ENCODE data around the gene SAMMSON.

SAMMSON gene

DNA sequence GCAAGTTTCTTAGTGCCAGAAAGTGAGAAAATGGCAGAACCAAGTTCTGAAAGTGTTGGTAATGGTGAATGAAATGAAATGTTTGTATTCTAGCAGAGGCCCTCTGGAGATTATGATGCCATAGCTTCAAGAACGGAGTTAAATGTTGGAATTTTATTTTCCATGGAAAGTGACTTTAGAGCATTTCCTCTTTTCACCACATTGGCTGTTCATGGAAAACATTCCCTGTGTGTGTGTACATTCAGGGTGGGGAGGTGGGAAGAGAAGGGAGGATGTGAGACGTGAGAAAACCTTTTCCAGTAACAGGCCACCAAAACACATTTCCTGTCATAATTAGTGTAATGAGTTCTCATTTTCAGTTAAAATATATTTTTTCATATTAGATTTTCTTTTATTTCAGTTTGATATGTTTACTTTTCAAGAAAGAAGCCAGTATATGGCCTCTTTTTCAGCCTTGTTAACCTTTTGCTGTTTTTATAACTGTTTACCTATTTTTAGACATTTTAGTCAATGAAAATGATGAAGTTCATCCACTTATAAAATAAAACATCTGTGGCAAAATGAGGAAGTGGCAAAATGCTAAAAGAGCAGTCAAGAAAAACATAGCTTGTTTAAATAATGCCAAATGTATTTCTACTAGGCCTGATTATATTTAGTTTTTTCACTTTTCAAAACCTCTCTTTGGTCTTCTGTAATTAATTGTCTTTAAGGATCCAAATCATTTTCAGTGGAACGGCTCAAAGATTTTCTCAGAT lies 21.6 kb downstream of the SAMMSON start:
- peak in 1 of 2 donors; percentile 46 for DNase-seq

DNA sequence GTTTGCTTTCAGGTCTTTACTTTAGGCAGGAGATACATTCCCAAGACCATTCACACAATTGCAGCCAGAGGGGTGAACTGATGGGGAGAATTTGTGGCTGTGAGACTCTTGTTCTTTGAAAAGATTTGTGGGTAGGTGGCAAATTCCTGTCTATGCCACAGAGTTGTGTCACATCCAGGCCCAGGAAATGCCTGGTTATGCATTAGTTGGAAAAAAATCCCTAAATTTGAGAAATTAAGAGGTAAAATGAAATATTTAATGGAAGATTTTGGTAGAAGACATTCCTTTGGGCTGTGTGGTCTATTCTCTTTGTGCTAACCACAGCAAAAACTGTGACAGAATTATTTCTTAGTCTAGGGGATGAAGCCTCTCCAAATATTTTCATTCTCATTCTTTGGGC lies 28.8 kb downstream of the SAMMSON start:
- DNase-seq: no peak

DNA sequence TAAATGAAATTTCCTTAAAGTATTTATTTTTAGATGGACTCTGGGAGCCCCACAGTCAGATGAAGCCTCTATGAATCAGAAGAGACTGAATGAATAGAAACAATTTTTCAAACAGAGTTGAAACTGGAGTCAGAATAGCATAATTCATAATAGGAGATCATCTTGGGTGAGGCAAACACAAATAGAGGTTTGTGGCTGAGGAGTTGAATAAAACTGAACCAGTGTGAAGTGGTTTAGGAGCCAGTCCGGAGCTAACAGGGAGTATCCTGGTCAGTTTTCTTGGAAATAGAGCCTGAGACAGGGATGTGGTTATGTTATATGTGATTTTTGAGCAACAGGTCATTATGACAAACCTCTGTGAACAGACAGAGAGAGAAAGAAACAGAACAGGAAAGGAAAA lies 39.2 kb downstream of the SAMMSON start:
- DNase-seq: no peak

DNA sequence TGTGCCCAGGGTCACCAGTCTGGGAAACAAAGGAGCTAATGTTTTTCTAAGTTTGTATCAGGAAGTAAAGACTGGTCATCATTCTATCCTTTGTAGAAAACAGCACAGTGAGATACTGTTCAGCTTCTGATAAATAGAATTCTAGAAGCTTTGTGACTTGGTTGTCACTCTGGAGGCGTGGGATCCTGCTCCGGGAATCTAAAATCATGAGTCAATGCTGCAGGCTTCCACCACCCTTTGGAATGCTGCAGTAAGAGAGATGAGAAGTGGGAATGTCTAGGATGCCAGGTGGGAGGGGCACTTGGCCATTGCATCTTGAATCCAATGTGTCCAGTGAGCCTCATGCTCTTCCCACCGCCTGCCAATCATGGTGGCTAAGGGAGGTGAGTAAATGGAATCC lies 40.9 kb downstream of the SAMMSON start:
- no peak for DNase-seq

DNA sequence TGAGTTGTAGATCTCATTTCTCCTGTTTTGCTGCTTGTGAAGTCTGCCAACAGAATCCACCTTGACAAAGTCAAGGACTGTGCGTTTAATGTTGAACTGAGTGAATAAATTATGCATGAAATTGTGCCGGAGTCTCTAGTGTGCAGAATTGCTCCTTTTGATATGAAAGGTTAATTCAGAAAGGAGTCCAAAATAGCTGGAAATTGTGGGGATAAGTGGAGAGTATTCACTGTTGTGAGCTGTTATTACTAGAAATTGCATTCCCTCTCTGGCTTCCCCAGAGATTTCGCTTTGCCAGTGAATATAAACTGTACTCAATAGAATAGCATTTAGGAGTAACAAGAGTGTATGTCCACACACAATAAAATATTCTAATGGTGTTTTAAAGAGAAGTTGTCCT lies 43.1 kb downstream of the SAMMSON start:
- DNase-seq: no peak

DNA sequence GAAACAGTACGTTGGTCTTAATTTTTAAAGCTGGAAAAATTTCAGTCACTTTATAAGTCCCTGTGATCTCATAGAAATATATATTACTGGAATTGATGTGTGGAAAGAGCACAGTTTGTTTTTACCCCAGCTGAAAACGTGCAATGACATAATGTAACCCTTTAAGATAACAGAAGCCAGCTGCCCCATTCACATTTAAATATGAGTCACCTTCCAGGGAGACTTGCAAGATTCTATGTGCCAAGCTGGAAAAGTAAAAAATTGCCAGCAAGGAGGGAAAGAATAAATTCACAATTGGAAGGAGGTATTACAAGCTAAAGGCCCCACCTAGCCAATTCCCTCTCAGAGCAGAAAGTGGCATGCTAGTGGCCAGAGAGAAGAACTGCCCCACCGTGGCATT lies 50.2 kb downstream of the SAMMSON start:
- DNase-seq: no peak

DNA sequence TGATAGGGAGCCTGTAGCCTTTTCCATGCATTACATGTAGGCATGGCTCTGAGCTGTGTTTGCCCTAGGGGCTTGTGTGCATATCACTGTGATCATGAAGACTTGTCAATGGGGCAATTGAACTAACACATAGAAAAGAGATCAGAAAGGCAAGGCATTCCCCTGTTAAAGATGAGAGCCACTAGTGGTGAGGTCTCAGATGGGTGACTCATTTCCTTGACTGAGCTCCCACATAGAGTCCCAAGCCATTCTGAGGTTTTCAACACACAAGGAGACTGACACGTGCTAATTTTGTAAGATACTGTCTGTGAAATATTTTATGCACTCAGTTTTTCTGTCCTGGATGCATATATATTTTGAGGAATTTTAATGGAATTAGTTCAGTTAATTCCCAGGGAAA lies 53.8 kb downstream of the SAMMSON start:
- DNase-seq: peak in 1 of 2 donors; percentile 12

DNA sequence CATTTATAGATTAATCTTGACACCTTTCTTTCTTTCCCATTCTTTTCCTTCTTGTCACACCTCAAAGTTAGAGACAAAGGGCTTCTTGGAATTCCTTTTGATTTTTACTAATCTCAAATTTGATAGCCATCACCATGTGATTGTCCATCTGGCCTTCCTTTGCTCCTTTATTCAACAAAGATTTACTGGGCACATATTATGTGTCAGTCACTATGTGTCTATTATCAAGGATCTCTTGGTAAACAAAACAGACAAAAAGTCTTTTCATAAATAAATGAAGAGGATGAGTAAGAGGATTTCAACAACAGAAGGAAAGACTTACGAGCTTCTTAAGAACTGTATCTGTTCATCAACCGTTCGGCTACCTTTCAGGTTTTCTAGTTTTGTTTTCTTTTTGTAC lies 56.5 kb downstream of the SAMMSON start:
- DNase-seq: no peak

DNA sequence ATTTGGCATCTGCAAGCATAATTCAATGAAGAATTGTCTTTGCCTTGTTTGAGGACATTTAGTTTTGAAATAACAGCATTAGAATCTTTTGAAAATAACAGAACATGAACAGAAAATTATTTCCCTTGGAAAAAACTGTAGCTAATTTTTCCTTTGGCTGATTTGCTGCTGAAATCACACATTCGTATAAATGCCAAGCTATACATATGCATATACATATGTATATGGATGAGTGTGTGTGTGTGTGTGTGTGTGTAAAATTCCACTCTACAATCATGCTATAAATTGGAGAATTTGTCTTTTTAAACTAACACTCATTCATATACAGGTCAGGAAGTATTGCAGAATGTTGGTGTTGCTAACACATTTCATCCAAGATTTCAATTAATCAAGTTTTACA lies 57.9 kb downstream of the SAMMSON start:
- DNase-seq: no peak

DNA sequence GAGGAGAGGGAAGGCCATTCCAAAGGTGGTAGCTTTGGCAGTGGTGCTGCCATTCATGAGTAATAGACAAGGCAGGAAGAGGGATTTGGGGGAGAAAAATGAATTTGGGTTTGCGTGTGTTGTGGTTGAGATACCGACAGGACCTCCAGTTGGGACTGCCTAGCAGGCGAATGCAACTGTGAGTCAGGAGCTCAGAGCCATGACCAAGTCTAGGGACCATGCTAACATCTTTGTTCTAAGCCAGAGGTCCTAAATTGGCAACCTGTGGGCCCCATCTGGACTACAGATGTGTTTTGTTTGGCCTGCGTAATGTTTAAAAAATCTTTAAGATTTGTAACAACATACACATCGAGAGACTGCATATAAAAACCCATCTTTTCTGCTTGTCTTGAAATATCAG lies 61.6 kb downstream of the SAMMSON start:
- no peak for DNase-seq

DNA sequence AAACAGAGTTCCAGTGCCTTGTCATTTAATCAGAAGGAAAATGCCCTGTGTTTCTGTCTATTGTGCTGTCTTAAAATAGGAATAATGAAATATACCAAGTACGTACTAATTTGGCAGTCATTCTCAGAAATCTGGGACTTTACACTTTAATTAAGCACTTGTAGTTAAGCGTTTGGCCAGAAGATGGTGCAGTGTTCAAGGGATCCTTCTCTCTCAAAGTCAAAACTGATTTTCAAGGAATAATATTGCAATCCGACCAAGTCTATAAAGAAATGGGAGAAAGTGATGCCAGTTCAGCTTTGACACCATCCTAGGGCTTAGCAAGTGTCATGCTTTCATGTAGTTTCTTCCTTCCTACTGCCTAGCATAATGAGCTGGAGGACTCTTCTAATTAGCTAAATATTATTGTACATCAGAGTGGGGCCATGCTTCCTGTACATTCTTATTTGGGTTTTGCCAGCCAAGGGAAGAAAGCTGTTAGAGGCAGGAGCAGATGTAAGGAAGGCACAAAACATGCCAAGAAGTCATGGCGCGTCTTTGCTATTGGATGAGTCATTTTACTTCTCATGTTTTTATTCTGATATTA lies 64.8 kb downstream of the SAMMSON start:
- DNase-seq: peak in 1 of 2 donors; percentile 2

DNA sequence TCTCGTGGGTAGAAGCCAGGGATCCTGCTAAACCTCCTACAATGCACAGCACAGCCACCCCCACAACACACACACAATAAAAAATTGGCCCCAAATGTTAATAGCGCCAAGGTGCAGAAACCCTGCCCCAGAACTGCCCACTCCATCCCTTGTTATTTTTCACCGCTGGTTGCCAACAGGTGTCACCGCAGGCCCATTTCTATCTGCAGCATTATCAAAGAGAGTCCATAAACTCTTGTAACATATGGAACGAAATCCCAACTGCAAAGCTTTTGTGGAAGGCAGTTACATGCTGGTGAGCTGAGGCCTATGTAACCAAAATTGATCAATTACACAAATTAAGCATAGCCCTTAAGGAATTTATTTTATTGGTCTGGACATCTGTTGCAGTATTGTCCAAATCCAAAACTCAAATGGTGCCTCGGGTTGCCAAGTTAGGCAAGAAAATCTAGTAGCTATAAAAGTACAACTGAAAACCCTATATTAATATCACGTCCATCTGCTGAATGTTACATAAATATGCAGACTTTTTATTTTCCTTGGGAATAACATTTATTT lies 66.2 kb downstream of the SAMMSON start:
- DNase-seq: no peak

DNA sequence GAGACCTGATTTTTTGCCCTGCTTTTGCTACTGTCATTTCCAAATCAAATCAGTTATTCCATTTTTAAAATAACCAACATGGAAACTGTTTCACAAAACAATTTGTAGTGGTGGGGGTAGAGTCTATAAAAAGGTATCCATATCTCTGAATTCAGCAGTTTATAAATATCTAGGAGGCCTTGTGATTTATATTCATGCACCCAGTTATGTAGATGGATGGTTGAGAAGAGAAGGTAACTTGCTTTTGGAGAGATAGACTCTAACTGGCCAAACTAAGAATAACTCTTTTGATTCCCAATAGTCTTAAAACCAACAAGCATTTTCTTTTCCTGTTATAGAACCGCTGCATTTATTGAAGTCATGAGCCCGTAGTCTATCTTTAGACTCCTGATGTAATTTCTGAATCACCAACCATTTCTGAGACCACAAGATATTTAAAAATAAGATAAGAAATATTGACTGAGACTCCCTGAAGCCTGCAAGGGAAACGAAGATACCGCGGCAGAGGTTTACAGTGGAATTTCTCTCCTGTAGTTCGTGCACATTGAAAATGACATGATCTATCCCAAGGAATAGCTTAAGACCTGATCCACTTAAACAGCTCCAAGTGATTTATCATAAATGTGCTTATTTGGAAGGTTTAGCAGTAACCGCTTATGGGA lies 68.5 kb downstream of the SAMMSON start:
- DNase-seq: no peak

DNA sequence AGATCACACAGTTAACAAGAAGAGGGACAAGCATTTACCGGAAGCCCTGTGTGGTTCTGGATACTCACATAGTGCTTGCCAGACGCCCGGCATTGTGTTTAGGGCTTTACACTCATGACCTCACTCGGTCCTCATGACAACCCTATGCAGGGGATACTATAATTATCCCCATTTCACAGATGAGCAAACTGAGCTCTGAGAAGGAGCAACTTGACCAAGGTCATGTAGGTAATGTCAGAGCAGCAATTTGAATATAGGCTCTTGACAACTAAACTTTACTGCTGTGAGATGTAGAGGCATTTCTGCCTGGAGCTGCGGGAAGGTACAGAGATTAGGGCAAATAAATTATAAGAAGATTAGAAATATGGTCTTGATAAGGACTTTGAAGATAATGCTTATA lies 70.0 kb downstream of the SAMMSON start:
- DNase-seq: no peak

DNA sequence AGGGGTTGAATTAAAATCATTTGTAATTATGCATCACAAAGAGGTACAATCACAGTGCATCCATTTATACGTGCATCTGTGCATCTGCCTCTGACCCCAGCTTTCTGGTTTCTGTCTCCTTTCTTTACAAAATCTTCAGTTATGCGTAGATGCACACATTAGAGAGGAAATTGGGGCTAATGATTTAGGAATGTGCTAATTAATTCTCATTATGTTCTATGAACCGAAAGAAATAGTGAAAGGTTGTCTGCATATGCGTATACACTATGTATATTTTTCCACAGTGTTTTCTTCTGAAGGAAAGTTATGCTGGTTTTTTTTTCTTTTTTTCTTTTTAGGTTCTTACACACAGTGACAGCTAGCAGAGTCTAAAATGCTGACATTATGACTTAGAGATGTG lies 71.6 kb downstream of the SAMMSON start:
- no peak for DNase-seq

DNA sequence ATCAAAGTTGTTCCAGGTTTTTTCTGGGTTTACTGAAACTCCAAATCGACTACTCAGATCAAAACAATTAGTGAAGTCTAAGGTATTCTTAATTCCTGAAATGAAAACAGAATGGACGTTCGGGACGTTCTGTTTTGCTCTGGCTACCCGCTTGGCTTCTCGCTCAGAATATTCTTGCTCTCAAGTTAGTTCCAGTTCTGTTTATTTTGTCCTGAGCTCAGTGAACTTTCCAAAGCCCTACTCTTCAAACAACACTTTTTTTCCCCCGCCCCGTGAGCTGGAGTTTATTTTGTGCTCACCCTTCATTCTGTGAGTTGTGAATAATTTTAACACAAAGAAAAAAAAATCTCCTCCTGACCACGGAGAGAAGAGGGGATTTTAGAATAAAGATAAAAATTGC lies 72.6 kb downstream of the SAMMSON start:
- DNase-seq: no peak

DNA sequence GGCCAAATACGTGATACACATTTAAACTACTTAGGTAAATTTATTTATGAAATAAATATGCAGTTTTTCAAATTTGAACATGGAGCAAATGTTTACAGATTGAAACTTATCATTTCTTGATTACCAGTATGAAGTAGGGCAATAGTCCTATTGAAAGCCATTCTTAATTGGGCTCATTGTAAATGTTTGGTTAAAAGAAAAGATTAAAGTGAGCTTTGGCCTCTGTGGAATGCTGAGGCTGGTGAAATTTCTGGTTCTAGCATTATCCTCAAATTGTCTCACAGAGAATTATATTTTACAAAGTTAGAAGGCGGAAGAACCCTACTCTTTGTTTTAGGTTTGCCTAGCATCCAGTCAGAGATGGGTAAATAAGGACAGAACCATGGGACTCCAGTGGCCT lies 73.2 kb downstream of the SAMMSON start:
- no peak for DNase-seq

DNA sequence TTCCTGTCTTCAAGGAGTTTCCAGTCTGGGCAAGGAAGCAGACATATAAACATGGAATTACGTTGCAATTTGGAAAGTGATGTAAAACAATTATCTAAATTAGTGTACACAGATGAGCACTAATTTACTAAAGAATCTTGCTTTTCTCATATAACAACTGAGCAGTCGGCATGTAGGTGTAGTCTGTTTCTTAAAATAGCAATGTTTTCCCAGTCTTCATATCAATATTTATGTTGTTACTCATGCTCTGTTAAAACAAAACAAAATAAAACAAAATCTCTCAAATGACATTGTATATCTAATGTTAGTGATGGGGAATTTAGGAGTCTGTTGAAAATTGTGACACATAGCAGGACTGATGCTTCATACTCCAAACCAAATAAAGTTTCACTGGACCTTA lies 75.6 kb downstream of the SAMMSON start:
- no peak for DNase-seq

DNA sequence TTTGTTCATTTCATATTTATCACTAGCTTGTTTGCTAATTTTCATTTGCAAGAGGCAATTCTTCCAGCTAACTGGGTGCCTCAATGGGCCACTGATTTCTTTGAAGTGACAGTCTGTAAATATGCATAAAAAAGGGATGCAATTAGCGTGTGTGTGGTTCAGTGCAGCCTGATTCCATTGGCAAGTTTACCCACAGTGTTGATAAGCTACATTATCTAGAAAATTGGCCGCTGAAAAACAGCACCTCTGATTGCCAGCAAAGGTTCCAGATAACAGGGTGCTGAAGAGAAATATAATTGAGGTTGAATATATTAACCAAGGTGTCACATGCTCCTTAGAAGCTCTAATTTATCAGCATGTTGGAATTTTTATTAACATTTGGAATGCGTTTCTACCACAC lies 76.9 kb downstream of the SAMMSON start:
- DNase-seq: no peak

DNA sequence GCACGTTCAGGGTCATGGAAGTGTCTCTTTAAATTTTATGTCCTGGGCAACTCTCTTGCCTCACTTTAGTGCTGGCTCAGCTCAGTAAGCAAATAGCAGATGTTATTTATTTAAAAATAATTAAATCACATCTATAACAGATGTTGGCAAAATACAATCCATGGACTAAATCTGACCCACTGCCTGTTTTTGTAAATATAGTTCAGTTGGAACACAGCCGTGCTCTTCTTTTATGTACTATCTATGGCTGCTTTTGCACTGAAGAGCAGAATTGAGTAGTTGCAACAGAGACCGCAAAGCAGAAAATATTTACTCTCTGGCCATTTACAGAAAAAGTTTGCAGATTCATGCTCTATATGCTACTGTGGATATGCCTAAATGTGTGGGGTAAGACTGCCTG lies 79.2 kb downstream of the SAMMSON start:
- DNase-seq: no peak

DNA sequence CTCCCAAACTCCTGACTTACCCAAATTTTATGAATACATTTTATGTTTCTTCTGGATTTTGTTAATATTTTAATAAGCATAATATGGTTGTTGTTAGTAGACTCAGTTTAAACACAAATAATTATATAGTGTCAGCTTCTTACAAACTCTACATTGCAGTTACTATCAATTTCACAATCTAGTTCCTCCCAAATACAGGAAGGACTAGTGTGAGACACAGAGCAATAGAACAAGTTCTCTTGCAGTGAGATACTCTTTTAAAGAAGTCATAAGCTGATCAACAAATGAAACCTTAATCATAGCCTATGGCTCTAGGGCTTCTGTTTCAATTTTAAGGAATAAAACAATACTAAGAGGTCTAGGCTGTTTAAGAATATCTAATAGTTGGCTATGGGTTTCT lies 86.1 kb downstream of the SAMMSON start:
- no peak for DNase-seq

DNA sequence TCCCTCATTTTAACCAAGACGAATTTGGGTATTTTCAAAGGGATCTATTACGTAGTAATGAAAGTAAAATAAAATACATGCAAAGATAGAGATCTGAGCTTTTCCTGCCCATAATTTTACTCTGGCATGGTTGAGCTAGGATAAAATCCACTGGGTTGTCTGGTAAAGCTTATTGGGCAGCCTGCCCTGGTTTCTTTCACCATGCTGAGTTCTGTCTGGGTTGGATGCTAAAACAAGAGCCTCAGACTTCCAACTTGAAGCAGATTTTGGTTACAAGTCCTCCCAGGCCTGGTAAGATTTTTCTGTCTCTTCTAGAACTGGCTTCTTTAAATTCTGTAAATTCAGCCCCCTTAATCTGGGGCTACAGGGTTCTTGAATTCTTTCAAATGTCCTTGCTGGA lies 86.8 kb downstream of the SAMMSON start:
- DNase-seq: no peak

DNA sequence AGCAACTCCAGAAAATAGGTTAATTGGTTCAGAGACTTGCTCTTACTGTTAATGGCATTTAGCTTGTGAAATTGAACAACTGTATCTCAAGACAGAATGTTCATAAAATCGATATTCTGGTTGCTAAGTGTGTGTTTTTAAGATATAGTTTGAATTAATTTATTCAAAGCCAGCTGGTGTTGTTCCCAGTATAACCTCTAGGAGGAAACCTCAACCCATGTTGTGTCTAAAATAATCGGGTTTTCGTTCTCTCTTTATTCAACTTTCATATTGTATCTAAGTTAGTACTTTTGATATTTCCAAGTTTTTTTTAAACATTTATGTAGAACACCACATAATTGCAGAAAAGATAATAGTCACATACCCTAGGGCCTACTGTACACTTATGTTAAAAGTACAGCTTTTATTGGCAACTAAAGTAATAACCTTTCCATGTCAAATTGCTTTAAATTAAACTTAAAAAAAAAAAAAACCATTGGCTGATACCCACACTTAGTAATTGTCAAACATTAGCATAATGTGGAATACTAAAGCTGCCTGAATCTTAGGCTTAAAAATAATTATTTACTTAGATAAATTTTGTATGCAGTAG lies 90.9 kb downstream of the SAMMSON start:
- no peak for DNase-seq

DNA sequence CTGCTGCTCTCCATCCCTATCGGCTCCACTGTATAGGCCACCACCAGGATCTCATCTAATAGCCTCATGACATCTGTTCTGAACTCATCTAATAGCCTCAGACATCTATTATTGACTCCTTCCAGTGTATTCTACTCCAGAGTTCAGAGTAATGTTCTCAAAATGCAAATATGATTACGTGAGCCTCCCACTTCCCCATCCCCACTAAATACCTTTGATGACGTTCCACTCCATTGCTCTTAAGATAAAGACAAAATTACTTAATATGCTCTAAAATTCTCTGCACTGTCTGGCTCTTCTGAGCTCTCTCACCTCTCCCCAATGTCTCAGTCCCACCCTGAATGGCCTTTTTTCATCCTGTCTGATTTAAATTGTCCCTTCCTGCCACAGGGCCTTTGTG lies 94.7 kb downstream of the SAMMSON start:
- DNase-seq: no peak
